Measurements from ENCODE around the gene EPB41L2. TPM values are rescaled to one million over a fixed set of nuclear protein-coding genes. Genes with fewer than 3 reads are reported as not detected.

Gene EPB41L2
- total and polyA plus RNA-seq, 2 donors from 2014 or later = 19.6 to 111 TPM

DNA sequence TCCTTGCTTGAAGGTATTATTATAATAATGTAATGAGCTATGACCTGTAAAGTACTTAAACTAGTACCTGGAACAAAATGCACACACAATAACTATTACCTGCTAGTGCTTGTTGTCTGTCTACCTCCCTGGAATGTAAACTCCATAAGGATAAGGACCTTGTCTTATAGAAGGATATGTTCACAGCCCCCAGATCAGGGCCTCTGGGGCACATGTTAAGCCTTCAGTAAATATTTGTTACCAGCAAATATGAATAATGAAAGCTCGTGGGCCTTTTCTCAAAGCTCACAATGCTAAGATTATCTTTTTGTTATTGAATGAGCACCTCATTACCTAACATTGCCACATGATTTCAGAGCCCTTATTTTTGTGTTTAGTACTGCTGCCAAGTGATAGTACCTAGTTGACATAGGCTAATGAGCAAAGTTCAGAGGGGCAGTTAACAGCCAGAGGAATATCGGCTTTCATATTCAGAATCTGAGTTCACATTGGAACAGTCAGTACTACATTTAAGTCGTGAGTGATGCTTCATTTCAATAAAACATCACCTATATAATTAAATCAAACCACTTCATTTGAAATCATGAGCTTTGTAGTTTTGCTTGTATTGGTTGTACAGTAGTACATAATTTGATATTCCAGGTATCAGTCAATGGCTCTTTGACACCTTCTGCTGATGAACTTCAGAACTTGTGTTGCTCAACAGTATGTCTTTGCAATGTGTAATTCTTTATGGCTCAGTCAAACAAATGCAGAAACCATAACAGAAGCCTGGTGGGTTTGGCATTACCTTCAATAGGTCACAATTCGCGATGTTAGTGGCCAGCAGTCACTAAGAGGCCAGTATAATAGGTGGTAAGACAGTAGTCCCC, 247.6 kb downstream of the EPB41L2 start:
- DNase-seq (no peak), FAIRE-seq (no peak)
- TF ChIP-seq, protein P1, sequence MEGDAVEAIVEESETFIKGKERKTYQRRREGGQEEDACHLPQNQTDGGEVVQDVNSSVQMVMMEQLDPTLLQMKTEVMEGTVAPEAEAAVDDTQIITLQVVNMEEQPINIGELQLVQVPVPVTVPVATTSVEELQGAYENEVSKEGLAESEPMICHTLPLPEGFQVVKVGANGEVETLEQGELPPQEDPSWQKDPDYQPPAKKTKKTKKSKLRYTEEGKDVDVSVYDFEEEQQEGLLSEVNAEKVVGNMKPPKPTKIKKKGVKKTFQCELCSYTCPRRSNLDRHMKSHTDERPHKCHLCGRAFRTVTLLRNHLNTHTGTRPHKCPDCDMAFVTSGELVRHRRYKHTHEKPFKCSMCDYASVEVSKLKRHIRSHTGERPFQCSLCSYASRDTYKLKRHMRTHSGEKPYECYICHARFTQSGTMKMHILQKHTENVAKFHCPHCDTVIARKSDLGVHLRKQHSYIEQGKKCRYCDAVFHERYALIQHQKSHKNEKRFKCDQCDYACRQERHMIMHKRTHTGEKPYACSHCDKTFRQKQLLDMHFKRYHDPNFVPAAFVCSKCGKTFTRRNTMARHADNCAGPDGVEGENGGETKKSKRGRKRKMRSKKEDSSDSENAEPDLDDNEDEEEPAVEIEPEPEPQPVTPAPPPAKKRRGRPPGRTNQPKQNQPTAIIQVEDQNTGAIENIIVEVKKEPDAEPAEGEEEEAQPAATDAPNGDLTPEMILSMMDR (IDR thresholded peaks at IDR 0.05; ENCODE audit: borderline replicate concordance, extremely low read depth, insufficient read depth) = no peak
- H3K4me1 ChIP-seq (ENCODE audit: control insufficient read depth in 2 of 3, insufficient read depth in 2 of 3, low read depth in 1 of 3, low read length in 3 of 3) = no peaks in the 10 kb centered on the region
- H3K4me3 ChIP-seq (ENCODE audit: low read length in 3 of 3) = no peak overlapping the region
- no peak overlapping the region for H3K9ac ChIP-seq (ENCODE audit: low read length in 3 of 3)
- no peaks in the 10 kb centered on the region for H3K36me3 ChIP-seq (ENCODE audit: control insufficient read depth in 2 of 3, insufficient read depth in 3 of 3, low read length in 3 of 3)
- intact Hi-C loops (cut with DNase I) = no loop called here
- H3K27ac ChIP-seq (ENCODE audit: low read depth in 2 of 2, low read length in 2 of 2) = no peak overlapping the region
- no peaks in the 10 kb centered on the region for H3K9me3 ChIP-seq (ENCODE audit: control insufficient read depth in 2 of 3, insufficient read depth in 1 of 3, low read length in 3 of 3)
- no peaks in the 10 kb centered on the region for H3K27me3 ChIP-seq (ENCODE audit: control insufficient read depth, insufficient read depth, low read length)

DNA sequence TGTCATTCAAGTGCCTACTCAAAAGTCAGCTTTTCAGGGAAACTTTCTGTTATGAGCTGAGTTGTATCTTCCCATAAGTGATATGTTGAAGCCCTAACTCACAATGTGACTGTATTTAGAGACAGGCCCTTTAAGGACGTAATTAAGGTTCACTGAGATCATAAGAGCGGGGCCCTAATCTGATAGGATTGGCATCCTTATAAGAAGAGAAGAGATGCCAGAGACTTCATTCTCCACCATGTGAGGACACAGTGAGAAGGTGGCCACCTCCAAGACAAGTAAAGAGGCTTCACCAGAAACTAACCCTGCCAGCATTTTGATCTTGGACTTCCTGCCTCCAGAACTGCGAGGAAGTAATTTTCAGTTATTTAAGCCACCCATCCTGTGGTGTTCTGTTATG, 248.5 kb downstream of the EPB41L2 start:
- H3K27me3 ChIP-seq (ENCODE audit: control insufficient read depth, insufficient read depth, low read length) = no peaks in the 10 kb centered on the region
- TF ChIP-seq, protein P1 (IDR thresholded peaks at IDR 0.05; ENCODE audit: borderline replicate concordance, extremely low read depth, insufficient read depth) = no peak
- FAIRE-seq (no peak), DNase-seq (no peak)
- intact Hi-C loops (cut with DNase I) = no loop called here
- no peak overlapping the region for H3K9ac ChIP-seq (ENCODE audit: low read length in 3 of 3)
- no peaks in the 10 kb centered on the region for H3K36me3 ChIP-seq (ENCODE audit: control insufficient read depth in 2 of 3, insufficient read depth in 3 of 3, low read length in 3 of 3)
- no peaks in the 10 kb centered on the region for H3K4me1 ChIP-seq (ENCODE audit: control insufficient read depth in 2 of 3, insufficient read depth in 2 of 3, low read depth in 1 of 3, low read length in 3 of 3)
- H3K27ac ChIP-seq (ENCODE audit: low read depth in 2 of 2, low read length in 2 of 2) = no peak overlapping the region
- H3K4me3 ChIP-seq (ENCODE audit: low read length in 3 of 3) = no peak overlapping the region
- H3K9me3 ChIP-seq (ENCODE audit: control insufficient read depth in 2 of 3, insufficient read depth in 1 of 3, low read length in 3 of 3) = no peaks in the 10 kb centered on the region

DNA sequence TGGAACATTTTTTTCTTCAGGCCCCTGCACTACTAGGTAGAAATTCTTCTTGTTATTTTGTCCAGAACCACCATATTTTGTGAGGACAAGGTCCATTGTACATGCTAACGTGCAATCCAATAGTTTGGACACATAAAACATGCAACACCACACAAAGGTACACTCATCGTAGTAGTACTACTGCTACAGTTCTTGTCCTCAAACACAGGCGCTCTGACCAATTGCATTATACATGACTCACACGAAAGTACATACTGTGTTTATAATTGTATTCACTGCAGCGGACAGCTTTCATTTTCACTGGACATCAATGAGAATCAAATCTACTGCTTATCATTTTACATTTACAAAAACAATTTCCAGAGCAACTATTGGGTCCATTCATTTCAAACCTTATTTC, 251.1 kb downstream of the EPB41L2 start:
- Histone ChIP-seq H3K9ac (ENCODE audit: low read length in 3 of 3) (no peak overlapping the region), H3K27me3 (ENCODE audit: control insufficient read depth, insufficient read depth, low read length) (no peaks in the 10 kb centered on the region), H3K4me1 (ENCODE audit: control insufficient read depth in 2 of 3, insufficient read depth in 2 of 3, low read depth in 1 of 3, low read length in 3 of 3) (no peaks in the 10 kb centered on the region), H3K9me3 (ENCODE audit: control insufficient read depth in 2 of 3, insufficient read depth in 1 of 3, low read length in 3 of 3) (no peaks in the 10 kb centered on the region), H3K4me3 (ENCODE audit: low read length in 3 of 3) (no peak overlapping the region), H3K36me3 (ENCODE audit: control insufficient read depth in 2 of 3, insufficient read depth in 3 of 3, low read length in 3 of 3) (no peaks in the 10 kb centered on the region), H3K27ac (ENCODE audit: low read depth in 2 of 2, low read length in 2 of 2) (no peak overlapping the region)
- TF ChIP-seq, protein P1 (IDR thresholded peaks at IDR 0.05; ENCODE audit: borderline replicate concordance, extremely low read depth, insufficient read depth) = no peak
- DNase-seq = no peak
- intact Hi-C loops (cut with DNase I) = no loop called here
- FAIRE-seq = no peak

Measured in kidney (tissue), 14 donors.